Right atrium auricular region (tissue), 2 donors: ENCODE results near the gene MYO15B. TPM values are rescaled to one million over a fixed set of nuclear protein-coding genes. Genes with fewer than 3 reads are reported as not detected.

Source experiments
- DNase-seq: peaks from one replicate; pipeline ENCODE4 v3.0.0-alpha.2; 2019; ENCODE audit warnings: low spot score
- H3K27ac ChIP-seq, 2 donors: fragments of 200-600 bp; sonication (generic); 1 replicate in 1 of 2; 2 replicates in 1 of 2; pipeline ENCODE4 v1.5.1; 2016 to 2019
- H3K27me3 ChIP-seq, 2 donors: fragments of 200-600 bp; sonication (generic); one replicate each; pipeline versions ENCODE4 v1.5.1 to v1.6.0; 2017 to 2019
- H3K36me3 ChIP-seq: fragments of 200-600 bp; sonication (generic); one replicate; pipeline ENCODE4 v1.5.1; 2016
- H3K4me1 ChIP-seq, 2 donors: fragments of 200-600 bp; sonication (generic); one replicate each; pipeline versions ENCODE4 v1.5.1 to v1.6.0; 2017 to 2019
- H3K4me3 ChIP-seq, 2 donors: fragments of 200-600 bp; sonication (generic); 1 replicate in 1 of 2; 2 replicates in 1 of 2; pipeline ENCODE4 v1.5.1; 2017 to 2019; ENCODE audit warnings: mild to moderate bottlenecking in 1 of 2, moderate library complexity in 1 of 2
- H3K9me3 ChIP-seq, 2 donors: fragments of 200-600 bp; sonication (generic); one replicate each; pipeline ENCODE4 v1.5.1; 2019
- total RNA-seq, 2 donors: library from RNA; depleted of rRNA; stranded (reverse); fragments of >200 nt; gene quantifications; one replicate each; pipeline ENCODE4 v1.1.0, GENCODE V29; 2016
- TF ChIP-seq, protein P1 (sequence below), 2 donors: fragments of 200-600 bp; sonication (generic); IDR thresholded peaks; one replicate each; pipeline ENCODE4 v1.5.1; 2019; ENCODE audit warnings: antibody characterized with exemption in 2 of 2

Gene MYO15B
- total RNA-seq, 2 donors from 2014 or later, result 29.3 to 34.3 TPM

DNA sequence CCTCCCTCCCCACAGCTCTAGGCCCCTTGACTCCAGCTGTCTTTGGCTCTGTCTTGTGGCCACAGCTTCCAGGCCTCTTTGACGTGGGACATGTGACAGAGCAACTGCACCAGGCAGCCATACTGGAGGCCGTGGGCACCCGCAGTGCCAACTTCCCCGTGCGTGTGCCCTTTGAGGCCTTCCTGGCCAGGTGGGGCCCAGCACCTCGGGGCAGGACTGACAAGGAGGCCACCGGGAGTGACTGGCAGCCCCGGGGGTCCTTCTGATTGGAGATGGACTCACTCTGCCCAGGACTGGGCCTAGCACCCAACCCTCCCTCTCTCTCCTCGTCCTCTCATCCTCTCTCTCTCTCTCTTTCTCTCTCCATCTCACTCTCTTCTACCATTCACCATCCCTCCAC is 15.5 kb downstream of the MYO15B start:
- Histone ChIP-seq H3K4me1 (peaks cover 0 to 8% of the 10 kb centered on the region in 2 donors), H3K36me3 (no peaks in the 10 kb centered on the region), H3K27me3 (no peaks in the 10 kb centered on the region), H3K9me3 (no peaks in the 10 kb centered on the region), H3K27ac (no peak overlapping the region), H3K4me3 (no peak overlapping the region)
- DNase-seq, result no peak
- TF ChIP-seq, protein P1, sequence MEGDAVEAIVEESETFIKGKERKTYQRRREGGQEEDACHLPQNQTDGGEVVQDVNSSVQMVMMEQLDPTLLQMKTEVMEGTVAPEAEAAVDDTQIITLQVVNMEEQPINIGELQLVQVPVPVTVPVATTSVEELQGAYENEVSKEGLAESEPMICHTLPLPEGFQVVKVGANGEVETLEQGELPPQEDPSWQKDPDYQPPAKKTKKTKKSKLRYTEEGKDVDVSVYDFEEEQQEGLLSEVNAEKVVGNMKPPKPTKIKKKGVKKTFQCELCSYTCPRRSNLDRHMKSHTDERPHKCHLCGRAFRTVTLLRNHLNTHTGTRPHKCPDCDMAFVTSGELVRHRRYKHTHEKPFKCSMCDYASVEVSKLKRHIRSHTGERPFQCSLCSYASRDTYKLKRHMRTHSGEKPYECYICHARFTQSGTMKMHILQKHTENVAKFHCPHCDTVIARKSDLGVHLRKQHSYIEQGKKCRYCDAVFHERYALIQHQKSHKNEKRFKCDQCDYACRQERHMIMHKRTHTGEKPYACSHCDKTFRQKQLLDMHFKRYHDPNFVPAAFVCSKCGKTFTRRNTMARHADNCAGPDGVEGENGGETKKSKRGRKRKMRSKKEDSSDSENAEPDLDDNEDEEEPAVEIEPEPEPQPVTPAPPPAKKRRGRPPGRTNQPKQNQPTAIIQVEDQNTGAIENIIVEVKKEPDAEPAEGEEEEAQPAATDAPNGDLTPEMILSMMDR (IDR thresholded peaks at IDR 0.05), result no peak

DNA sequence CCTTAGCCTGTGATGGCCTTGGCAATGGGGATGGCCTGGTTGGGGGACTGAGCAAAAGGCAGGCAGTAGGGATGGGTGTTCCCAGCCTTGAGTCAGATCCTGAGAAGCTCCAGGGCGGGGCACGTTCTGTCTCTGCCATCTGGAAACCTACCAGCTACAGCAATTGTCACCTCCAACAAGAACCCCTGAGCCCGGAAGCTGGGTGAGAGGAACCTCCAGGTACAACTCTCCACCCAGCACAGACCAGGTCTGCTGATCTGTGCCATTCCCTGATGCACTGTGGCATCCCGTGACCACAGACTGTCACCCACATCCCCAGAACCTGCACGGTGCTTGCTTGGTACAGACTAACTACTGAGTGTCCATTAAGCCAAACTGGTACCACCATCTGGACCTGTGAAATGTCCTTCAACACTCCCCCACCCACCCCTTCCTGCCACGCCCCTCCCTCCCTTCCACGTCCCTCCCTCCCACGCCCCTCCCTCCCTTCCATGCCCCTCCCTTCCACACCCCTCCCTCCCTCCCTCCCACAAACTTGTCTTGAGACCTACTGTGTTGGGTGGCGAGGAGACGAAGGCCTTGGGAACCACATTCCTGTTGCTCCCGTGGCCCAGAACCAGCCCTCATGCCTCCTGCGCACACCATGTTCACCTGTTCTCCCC is 16.6 kb downstream of the MYO15B start:
- Histone ChIP-seq H3K9me3 (no peaks in the 10 kb centered on the region), H3K4me3 (no peak overlapping the region), H3K4me1 (peaks cover 0 to 8% of the 10 kb centered on the region in 2 donors), H3K27ac (no peak overlapping the region), H3K36me3 (no peaks in the 10 kb centered on the region), H3K27me3 (no peaks in the 10 kb centered on the region)
- no peak for DNase-seq
- TF ChIP-seq, protein P1 (IDR thresholded peaks at IDR 0.05), result no peak

DNA sequence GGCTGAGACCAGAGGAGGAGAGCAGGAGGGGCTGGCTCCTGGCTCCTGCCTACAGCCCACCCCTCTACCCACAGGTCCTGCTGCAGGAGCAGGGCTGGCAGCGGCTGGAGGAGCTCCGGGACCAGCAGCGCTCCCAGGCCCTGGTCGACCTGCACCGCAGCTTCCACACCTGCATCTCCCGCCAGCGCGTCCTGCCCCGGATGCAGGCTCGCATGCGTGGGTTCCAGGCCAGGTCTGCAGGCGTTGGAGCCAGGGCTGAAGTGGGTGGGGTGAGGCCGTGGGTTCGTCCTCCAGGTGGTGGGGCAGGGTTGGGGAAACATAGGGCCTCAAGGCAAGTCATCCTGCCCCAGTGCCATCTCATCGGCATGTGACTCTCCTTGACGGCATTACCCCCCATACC is 18.2 kb downstream of the MYO15B start:
- no peak for DNase-seq
- Histone ChIP-seq H3K9me3 (no peaks in the 10 kb centered on the region), H3K4me3 (no peak overlapping the region), H3K27me3 (no peaks in the 10 kb centered on the region), H3K36me3 (no peaks in the 10 kb centered on the region), H3K4me1 (peaks cover 0 to 8% of the 10 kb centered on the region in 2 donors), H3K27ac (no peak overlapping the region)
- TF ChIP-seq, protein P1 (IDR thresholded peaks at IDR 0.05), result no peak

DNA sequence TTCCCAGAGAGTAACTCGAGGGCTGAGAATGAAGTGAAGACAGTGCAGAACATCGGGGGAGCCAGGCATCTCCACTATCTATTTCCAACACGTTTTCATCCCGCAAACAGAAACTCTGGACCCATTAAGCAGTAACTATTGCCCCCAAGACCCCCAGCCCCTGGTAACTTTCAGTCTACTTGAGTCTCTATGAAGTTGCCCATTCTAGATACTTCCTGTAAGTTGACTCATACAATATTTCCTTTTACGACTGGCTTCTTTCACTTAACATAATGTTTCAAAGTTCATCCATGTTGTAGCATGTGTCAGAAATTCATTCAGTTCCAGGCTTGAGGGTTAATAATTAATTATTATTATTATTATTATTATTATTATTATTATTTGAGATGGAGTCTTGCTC is 19.5 kb downstream of the MYO15B start:
- H3K27me3 ChIP-seq, result no peaks in the 10 kb centered on the region
- H3K36me3 ChIP-seq, result no peaks in the 10 kb centered on the region
- no peak for DNase-seq
- H3K27ac ChIP-seq, result no peak overlapping the region
- peaks cover 0 to 8% of the 10 kb centered on the region in 2 donors for H3K4me1 ChIP-seq
- TF ChIP-seq, protein P1 (IDR thresholded peaks at IDR 0.05), result no peak
- no peaks in the 10 kb centered on the region for H3K9me3 ChIP-seq
- no peak overlapping the region for H3K4me3 ChIP-seq

DNA sequence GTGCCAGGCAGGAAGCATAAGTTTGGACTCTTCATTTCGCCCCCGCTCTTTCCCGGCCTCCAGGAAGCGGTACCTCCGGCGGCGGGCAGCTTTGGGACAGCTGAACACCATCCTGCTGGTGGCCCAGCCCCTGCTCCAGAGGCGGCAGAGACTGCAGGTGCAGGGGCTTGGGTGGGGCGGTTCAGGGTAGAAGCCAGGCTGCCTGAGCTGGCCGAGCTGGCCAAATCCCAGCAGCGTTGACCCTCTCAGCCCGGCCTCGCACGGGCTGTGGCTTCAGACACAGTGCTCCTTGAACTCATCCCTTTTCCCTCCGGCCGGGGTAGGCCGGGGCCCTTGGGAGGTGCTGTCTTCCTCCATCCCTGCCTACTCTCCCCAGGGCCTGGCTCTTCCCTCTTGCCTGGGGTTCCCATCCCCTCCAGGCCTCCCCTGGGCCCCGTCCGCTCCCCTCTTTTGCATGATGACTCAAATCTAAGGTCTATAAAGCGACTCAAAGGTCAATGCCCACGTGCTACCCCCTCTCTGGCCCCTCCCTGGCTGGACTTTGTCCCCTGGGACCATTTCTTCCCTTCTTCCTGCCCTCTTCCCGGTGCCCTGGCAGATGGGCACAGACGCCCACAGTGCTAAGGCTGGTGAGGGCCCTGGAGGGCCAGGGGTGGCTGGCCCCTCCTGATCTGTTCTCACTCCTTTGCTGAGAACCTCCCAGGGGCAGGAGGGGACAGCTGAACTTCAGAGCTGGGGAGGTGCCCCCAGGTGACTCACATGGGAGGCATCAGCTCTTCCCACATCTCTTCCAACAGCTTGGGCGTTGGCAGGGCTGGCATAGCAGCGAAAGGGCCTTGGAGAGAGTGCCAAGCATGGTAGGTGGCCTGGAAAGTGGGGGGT is 22.7 kb downstream of the MYO15B start:
- Histone ChIP-seq H3K4me3 (no peak overlapping the region), H3K9me3 (no peaks in the 10 kb centered on the region), H3K4me1 (no peaks in the 10 kb centered on the region), H3K27ac (no peak overlapping the region), H3K27me3 (no peaks in the 10 kb centered on the region), H3K36me3 (peaks cover 25% of the 10 kb centered on the region)
- TF ChIP-seq, protein P1 (IDR thresholded peaks at IDR 0.05), result no peak
- DNase-seq, result no peak
